Stimulated activated CD4-positive, alpha-beta T cell treated with anti-CD3 and anti-CD28 coated beads, Interleukin-4, amount 100 ng/mL, for 1 hour (primary cell): ENCODE measurements around the gene PNN.
"Not testable (repeated sequence)": the region's sequence is repeated elsewhere in the genome, so short reads cannot be mapped to it uniquely, and the experiment has no call there.

Source experiments
- DNase-seq: peaks from one replicate; pipeline ENCODE4 v3.0.0-alpha.2; 2020

Gene PNN

GRCh38 chr14:39174560-39175444 lies at the start of gene PNN:
TSS of gene PNN (plus strand) at chr14:39175254. CDS start at chr14:39175280, 26 bp downstream.
- peak; percentile 92 for DNase-seq

GRCh38 chr14:39137835-39138234 lies 37.2 kb upstream of the PNN start:
- not testable (repeated sequence) for DNase-seq

GRCh38 chr14:39138440-39138839 lies 36.6 kb upstream of the PNN start:
- DNase-seq, result no peak

- no peak for DNase-seq
These were observed 34.9 kb upstream of the PNN start for GRCh38 chr14:39140170-39140569.

- not testable (repeated sequence) for DNase-seq
These were observed 33.4 kb upstream of the PNN start for GRCh38 chr14:39141623-39142022.

GRCh38 chr14:39143226-39143625 lies 31.8 kb upstream of the PNN start:
- not testable (repeated sequence) for DNase-seq

GRCh38 chr14:39145266-39145966 lies 29.6 kb upstream of the PNN start:
- no peak for DNase-seq

- no peak for DNase-seq
These were observed 20.4 kb upstream of the PNN start for GRCh38 chr14:39154594-39155189.

- DNase-seq, result no peak
These were observed 17.6 kb upstream of the PNN start for GRCh38 chr14:39157491-39157890.

- DNase-seq, result no peak
These were observed 16.7 kb upstream of the PNN start for GRCh38 chr14:39158222-39158858.

GRCh38 chr14:39160494-39160893 lies 14.6 kb upstream of the PNN start:
- DNase-seq, result no peak

- not testable (repeated sequence) for DNase-seq
These were observed 7.2 kb upstream of the PNN start for GRCh38 chr14:39167797-39168320.

- no peak for DNase-seq
These were observed 6.5 kb upstream of the PNN start for GRCh38 chr14:39168591-39168990.

- DNase-seq, result no peak
These were observed 5.5 kb upstream of the PNN start for GRCh38 chr14:39169541-39169900.

- DNase-seq, result no peak
These were observed 1.9 kb upstream of the PNN start for GRCh38 chr14:39173198-39173597.

- peak; percentile 40 for DNase-seq
These were observed 600 bp downstream of the PNN start for GRCh38 chr14:39175445-39176262.

GRCh38 chr14:39176263-39177167 lies 1.5 kb downstream of the PNN start:
- no peak for DNase-seq

GRCh38 chr14:39177168-39177545 lies 2.1 kb downstream of the PNN start:
- no peak for DNase-seq

GRCh38 chr14:39179042-39179441 lies 4.0 kb downstream of the PNN start:
- no peak for DNase-seq

GRCh38 chr14:39180553-39180952 lies 5.5 kb downstream of the PNN start:
- DNase-seq, result no peak
